Measurements from ENCODE around the gene ME1.
"Not testable (repeated sequence)": the region's sequence is repeated elsewhere in the genome, so short reads cannot be mapped to it uniquely, and the experiment has no call there.

ME1 gene

DNA sequence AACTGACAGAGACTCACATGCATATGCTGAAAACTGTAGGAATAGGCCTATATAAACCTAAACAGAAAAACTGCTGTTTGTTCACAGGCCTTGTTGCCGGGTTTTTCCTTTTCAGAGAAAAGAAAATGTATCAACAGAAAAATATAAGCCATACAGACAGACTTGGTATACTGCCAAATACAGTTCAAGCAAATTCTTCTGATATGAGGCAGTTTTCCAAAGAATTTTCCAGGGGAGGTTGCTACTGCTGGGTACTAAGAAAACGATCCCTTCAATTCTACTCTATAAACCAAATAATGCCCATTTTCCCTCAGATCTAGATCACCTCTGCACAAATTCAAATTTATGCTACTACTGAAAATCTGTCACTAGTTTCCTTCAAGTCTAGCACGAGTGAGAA is 59.4 kb downstream of the ME1 start:
- H3K27ac ChIP-seq, result no peak overlapping the region
- no peak for TF ChIP-seq CTCF (IDR thresholded peaks at IDR 0.05)
- TF ChIP-seq ZFX (IDR thresholded peaks at IDR 0.05; ENCODE audit: borderline replicate concordance), result no peak

GRCh38 chr6:83370567-83370966 is 60.3 kb downstream of the ME1 start:
- TF ChIP-seq CTCF (IDR thresholded peaks at IDR 0.05) (no peak), ZFX (IDR thresholded peaks at IDR 0.05; ENCODE audit: borderline replicate concordance) (no peak)
- no peak overlapping the region for H3K27ac ChIP-seq

DNA sequence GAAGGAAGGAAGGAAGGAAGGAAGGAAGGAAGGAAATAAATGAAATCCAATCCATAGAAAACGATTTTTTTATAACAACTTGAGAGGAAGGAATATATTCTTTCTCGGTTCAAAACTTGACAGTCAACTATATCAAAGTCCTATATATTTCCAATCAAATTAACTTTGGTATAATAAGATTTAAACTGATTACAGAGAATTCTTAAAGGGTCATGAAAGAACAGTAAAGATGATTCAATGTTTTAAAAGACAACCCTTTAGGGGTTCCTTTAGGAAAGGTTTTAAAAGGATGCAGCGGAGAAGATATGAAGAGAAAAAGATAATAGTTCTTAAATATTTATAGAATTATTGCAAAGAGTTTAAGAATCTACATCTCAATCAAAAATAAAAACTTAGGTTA is 61.2 kb downstream of the ME1 start:
- no peak overlapping the region for H3K27ac ChIP-seq
- TF ChIP-seq ZFX (IDR thresholded peaks at IDR 0.05; ENCODE audit: borderline replicate concordance) (no peak), CTCF (IDR thresholded peaks at IDR 0.05) (no peak)

DNA sequence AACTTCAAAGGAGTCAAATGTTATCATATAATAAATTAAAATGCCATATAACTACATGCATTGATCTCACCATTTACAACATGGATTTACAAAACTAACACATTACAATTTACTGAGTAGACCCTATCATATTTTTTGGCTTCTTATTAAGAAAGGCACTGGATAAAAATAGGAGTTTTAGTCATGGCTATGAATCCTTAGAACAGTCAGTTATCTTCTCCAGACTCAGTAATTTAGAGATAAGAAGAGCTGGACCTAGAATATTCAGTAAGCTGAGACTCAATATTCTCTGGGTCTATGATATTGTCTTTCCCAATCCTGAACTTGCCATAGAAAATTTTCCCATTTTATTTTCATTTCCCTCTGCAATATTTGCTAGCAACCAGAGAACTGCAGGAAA is 62.3 kb downstream of the ME1 start:
- no peak for TF ChIP-seq ZFX (IDR thresholded peaks at IDR 0.05; ENCODE audit: borderline replicate concordance)
- TF ChIP-seq CTCF (IDR thresholded peaks at IDR 0.05), result no peak
- H3K27ac ChIP-seq, result no peak overlapping the region

- no peak overlapping the region for H3K27ac ChIP-seq
- TF ChIP-seq ZFX (IDR thresholded peaks at IDR 0.05; ENCODE audit: borderline replicate concordance) (no peak), CTCF (IDR thresholded peaks at IDR 0.05) (no peak)
These were observed 63.7 kb downstream of the ME1 start for GRCh38 chr6:83367104-83367503.

- TF ChIP-seq ZFX (IDR thresholded peaks at IDR 0.05; ENCODE audit: borderline replicate concordance) (no peak), CTCF (IDR thresholded peaks at IDR 0.05) (no peak)
- H3K27ac ChIP-seq, result no peak overlapping the region
These were observed 64.9 kb downstream of the ME1 start for GRCh38 chr6:83365931-83366330.

- not testable (repeated sequence) for H3K27ac ChIP-seq
These were observed 68.5 kb downstream of the ME1 start for GRCh38 chr6:83362349-83362748.

DNA sequence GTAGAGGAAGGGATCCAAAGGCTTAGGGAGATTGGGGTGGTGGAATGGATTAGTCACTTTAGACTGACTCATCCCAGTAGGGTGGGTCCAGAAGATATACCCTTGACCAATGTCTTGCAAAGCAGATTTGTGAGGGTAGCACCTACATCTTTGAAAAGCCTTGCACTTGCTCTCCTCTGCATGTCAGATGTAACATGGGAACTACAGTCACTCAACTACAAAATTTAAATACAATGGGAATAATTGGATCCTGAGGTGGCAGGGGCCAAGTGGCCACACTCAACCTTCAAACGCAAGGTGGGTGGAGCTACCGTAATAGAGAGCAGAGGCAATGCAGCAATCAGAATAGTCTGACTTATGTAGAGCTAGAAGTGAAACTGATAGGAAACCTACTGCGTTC is 71.2 kb downstream of the ME1 start:
- H3K27ac ChIP-seq, result no peak overlapping the region
- TF ChIP-seq ZFX (IDR thresholded peaks at IDR 0.05; ENCODE audit: borderline replicate concordance), result no peak
- TF ChIP-seq CTCF (IDR thresholded peaks at IDR 0.05), result no peak
